GM20000 (cell line): ENCODE measurements around the gene DNPEP.

Source experiments
- DNase-seq: peaks from one replicate; pipeline ENCODE4 v3.0.0; 2012; ENCODE audit warnings: low spot score
- CTCF ChIP-seq: IDR thresholded peaks from 2 replicates; pipeline ENCODE4 v1.5.1; 2012; ENCODE audit warnings: mild to moderate bottlenecking, control low read depth; ENCODE audit errors: extremely low read depth, missing control alignments

Gene DNPEP

GRCh38 chr2:219387306-219388120 lies at the start of gene DNPEP:
DNPEP (minus strand) TSS chr2:219387912; CDS start chr2:219387794, 118 bp downstream.
- no peak for TF ChIP-seq CTCF
- peak; percentile 79 for DNase-seq

DNA sequence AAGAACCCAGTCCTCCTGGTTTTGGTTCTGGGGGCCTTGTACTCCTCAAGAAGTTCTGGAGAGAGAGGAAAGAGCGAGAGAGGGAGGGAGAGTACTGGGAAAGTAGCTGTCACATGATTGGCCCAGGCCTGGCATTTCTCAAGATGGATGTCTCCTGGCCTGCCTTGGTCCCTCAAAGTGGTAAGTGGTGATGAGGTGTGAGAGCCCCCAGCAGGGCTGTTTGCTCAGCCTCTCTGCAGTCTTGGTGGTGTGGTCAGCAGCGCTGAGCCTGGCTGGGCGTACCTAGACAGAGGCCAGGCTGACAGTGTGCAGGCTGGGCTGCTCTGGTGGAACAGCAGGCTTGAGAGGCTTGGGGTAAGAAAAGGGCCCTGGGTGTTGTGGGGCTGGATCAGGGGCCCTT lies 49.4 kb upstream of the DNPEP start:
- no peak for DNase-seq
- no peak for TF ChIP-seq CTCF

- TF ChIP-seq CTCF: no peak
Observed at GRCh38 chr2:219436491-219436890, 48.8 kb upstream of the DNPEP start.

GRCh38 chr2:219435701-219436100 lies 48.0 kb upstream of the DNPEP start:
- DNase-seq: no peak
- no peak for TF ChIP-seq CTCF

More at GRCh38 chr2:219436491-219436890, 48.8 kb upstream of the DNPEP start:
- no peak for DNase-seq

- no peak for TF ChIP-seq CTCF
- DNase-seq: no peak
Observed at GRCh38 chr2:219434718-219435525, 47.2 kb upstream of the DNPEP start, which contains the start of gene SPEG. SPEG (plus strand) TSS chr2:219434843; CDS start chr2:219434978, 135 bp downstream.

- TF ChIP-seq CTCF: no peak
- no peak for DNase-seq
Observed at GRCh38 chr2:219434468-219434717, 46.7 kb upstream of the DNPEP start.
